Thyroid gland (tissue), 4 donors: ENCODE results near the gene LRP10.

Source experiments
- POLR2A ChIP-seq, 2 donors: fragments of 450-650 bp; IDR thresholded peaks; one replicate each; pipeline ENCODE4 v1.6.1; 2017; ENCODE audit warnings: antibody characterized with exemption in 2 of 2, mild to moderate bottlenecking in 2 of 2, moderate library complexity in 1 of 2
- TF ChIP-seq, protein P1 (sequence below), 6 experiments: fragments of 200-600 bp in 3 of 6; fragments of 450-650 bp in 3 of 6; sonication (generic) in 3 of 6; IDR thresholded peaks; one replicate each; pipeline ENCODE4 v1.5.1; 2016 to 2019; ENCODE audit warnings: antibody characterized with exemption in 6 of 6, mild to moderate bottlenecking in 2 of 6, inconsistent platforms in 1 of 6, moderate library complexity in 1 of 6

DNA sequence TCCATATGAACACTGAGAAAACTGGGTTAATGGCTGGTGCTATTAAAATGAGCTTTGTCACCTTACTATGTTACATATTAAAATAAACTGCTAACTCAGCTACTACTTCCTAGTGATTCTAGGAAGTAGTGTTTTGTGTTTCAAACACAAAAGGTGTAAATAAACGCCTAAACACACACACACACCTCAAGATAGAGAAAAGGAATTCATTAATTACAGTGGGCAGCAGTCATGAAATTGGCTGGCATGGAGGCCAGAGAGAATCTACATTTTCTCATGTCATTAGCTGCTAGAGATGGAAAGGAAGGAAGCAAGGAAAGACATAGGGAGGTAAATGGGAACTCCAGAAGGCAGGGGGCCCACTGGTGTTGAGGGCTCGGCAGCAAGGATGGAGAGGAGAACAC is 58.4 kb downstream of the LRP10 start:
- TF ChIP-seq, protein P1, sequence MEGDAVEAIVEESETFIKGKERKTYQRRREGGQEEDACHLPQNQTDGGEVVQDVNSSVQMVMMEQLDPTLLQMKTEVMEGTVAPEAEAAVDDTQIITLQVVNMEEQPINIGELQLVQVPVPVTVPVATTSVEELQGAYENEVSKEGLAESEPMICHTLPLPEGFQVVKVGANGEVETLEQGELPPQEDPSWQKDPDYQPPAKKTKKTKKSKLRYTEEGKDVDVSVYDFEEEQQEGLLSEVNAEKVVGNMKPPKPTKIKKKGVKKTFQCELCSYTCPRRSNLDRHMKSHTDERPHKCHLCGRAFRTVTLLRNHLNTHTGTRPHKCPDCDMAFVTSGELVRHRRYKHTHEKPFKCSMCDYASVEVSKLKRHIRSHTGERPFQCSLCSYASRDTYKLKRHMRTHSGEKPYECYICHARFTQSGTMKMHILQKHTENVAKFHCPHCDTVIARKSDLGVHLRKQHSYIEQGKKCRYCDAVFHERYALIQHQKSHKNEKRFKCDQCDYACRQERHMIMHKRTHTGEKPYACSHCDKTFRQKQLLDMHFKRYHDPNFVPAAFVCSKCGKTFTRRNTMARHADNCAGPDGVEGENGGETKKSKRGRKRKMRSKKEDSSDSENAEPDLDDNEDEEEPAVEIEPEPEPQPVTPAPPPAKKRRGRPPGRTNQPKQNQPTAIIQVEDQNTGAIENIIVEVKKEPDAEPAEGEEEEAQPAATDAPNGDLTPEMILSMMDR (IDR thresholded peaks at IDR 0.05), result no peak
- TF ChIP-seq POLR2A (IDR thresholded peaks at IDR 0.05), result no peak
